Activated CD4-positive, alpha-beta memory T cell treated with anti-CD3 and anti-CD28 coated beads for 36 hours (primary cell): ENCODE measurements around the gene CALHM1. TPM values are rescaled to one million over a fixed set of nuclear protein-coding genes. Genes with fewer than 3 reads are reported as not detected.

Experiments
- CTCF ChIA-PET: fragments of 350-600 bp; sonication (Branson Sonifier 250); formaldehyde crosslinking; loops from one replicate; lab custom pipeline; 2021; ENCODE audit warnings: antibody characterized with exemption, inconsistent platforms; lab: Charles Lee
- POLR2A ChIA-PET: fragments of 350-600 bp; sonication (Branson Sonifier 250); formaldehyde crosslinking; loops from one replicate; lab custom pipeline; 2021; ENCODE audit warnings: antibody characterized with exemption; lab: Charles Lee
- DNase-seq: peaks from one replicate; pipeline ENCODE4 v3.0.0-alpha.2; 2020
- H3K27ac Mint-ChIP-seq: one replicate; pipeline ENCODE4 v1.8.0; 2021; ENCODE audit warnings: mixed read lengths
- H3K27me3 Mint-ChIP-seq: one replicate; pipeline ENCODE4 v1.8.0; 2021; ENCODE audit warnings: mixed read lengths
- H3K36me3 Mint-ChIP-seq: one replicate; pipeline ENCODE4 v1.8.0; 2021; ENCODE audit warnings: mixed read lengths
- H3K4me1 Mint-ChIP-seq: one replicate; pipeline ENCODE4 v1.8.0; 2021; ENCODE audit warnings: low read depth, mixed read lengths
- H3K4me3 Mint-ChIP-seq: one replicate; pipeline ENCODE4 v1.8.0; 2021; ENCODE audit warnings: mild to moderate bottlenecking, mixed read lengths
- H3K9me3 Mint-ChIP-seq: one replicate; pipeline ENCODE4 v1.8.0; 2021; ENCODE audit warnings: mixed read lengths
- intact Hi-C: fragments of 100-400 bp; cut with micrococcal nuclease; formaldehyde crosslinking; loops from one replicate; pipeline ENCODE4 v1.15.1; 2023
- total RNA-seq, 2 experiments: library from RNA; stranded (reverse); gene quantifications; one replicate each; pipeline ENCODE4 v1.2.3, GENCODE V29; 2021

Gene CALHM1
- total RNA-seq, 2 experiments from 2014 or later = not detected

- H3K36me3 Mint-ChIP-seq = peaks cover 53% of the 10 kb centered on the region
- H3K4me1 Mint-ChIP-seq = peaks cover 3% of the 10 kb centered on the region
- CTCF ChIA-PET = interaction anchor here (1.5 kb wide), 1 partner anchor 9 kb away, joined by 7 read pairs; the partner anchor contains the start of gene CALHM2
- H3K4me3 Mint-ChIP-seq = no peak overlapping the region
- POLR2A ChIA-PET = no interaction called here
- H3K9me3 Mint-ChIP-seq = no peaks in the 10 kb centered on the region
- H3K27me3 Mint-ChIP-seq = no peaks in the 10 kb centered on the region
- no peak for DNase-seq
- intact Hi-C loops = no loop called here
- H3K27ac Mint-ChIP-seq = no peak overlapping the region
These were observed 16.7 kb downstream of the CALHM1 start for GRCh38 chr10:103442031-103442461.

GRCh38 chr10:103441611-103442010 lies 17.1 kb downstream of the CALHM1 start:
- no peaks in the 10 kb centered on the region for H3K27me3 Mint-ChIP-seq

GRCh38 chr10:103441206-103441605 lies 17.5 kb downstream of the CALHM1 start:
- Mint-ChIP-seq H3K27me3 (no peaks in the 10 kb centered on the region), H3K27ac (no peak overlapping the region), H3K36me3 (peaks cover 56% of the 10 kb centered on the region), H3K9me3 (no peaks in the 10 kb centered on the region), H3K4me3 (no peak overlapping the region), H3K4me1 (no peaks in the 10 kb centered on the region)
- CTCF ChIA-PET = no interaction called here
- intact Hi-C loops = no loop called here
- POLR2A ChIA-PET = interaction anchor here (1.3 kb wide), 1 partner anchor 10 kb away, joined by 5 read pairs; no protein-coding TSS in a partner anchor
- no peak for DNase-seq

More at GRCh38 chr10:103441611-103442010, 17.1 kb downstream of the CALHM1 start:
- no peak for DNase-seq
- intact Hi-C loops = no loop called here
- no peaks in the 10 kb centered on the region for H3K4me1 Mint-ChIP-seq
- no peak overlapping the region for H3K27ac Mint-ChIP-seq
- no peaks in the 10 kb centered on the region for H3K9me3 Mint-ChIP-seq
- POLR2A ChIA-PET = no interaction called here
- CTCF ChIA-PET = interaction anchor here (1.5 kb wide), 1 partner anchor 10 kb away, joined by 7 read pairs; the partner anchor contains the start of gene CALHM2
- peaks cover 56% of the 10 kb centered on the region for H3K36me3 Mint-ChIP-seq
- H3K4me3 Mint-ChIP-seq = no peak overlapping the region

GRCh38 chr10:103440416-103440815 lies 18.3 kb downstream of the CALHM1 start:
- H3K4me1 Mint-ChIP-seq = no peaks in the 10 kb centered on the region
- H3K36me3 Mint-ChIP-seq = peaks cover 57% of the 10 kb centered on the region
- no peak overlapping the region for H3K27ac Mint-ChIP-seq
- ChIA-PET CTCF (no interaction called here), POLR2A (interaction anchor here (1.3 kb wide), 1 partner anchor 11 kb away, joined by 5 read pairs; no protein-coding TSS in a partner anchor)
- H3K4me3 Mint-ChIP-seq = no peak overlapping the region
- H3K27me3 Mint-ChIP-seq = no peaks in the 10 kb centered on the region
- DNase-seq = no peak
- intact Hi-C loops = no loop called here
- no peaks in the 10 kb centered on the region for H3K9me3 Mint-ChIP-seq

GRCh38 chr10:103439776-103440175 lies 18.9 kb downstream of the CALHM1 start:
- intact Hi-C loops = no loop called here
- CTCF ChIA-PET = no interaction called here
- Mint-ChIP-seq H3K27me3 (no peaks in the 10 kb centered on the region), H3K36me3 (peaks cover 58% of the 10 kb centered on the region), H3K4me3 (no peak overlapping the region), H3K4me1 (no peaks in the 10 kb centered on the region), H3K27ac (no peak overlapping the region), H3K9me3 (no peaks in the 10 kb centered on the region)
- no peak for DNase-seq
- POLR2A ChIA-PET = interaction anchor here (1.3 kb wide), 1 partner anchor 11 kb away, joined by 5 read pairs; no protein-coding TSS in a partner anchor

GRCh38 chr10:103433858-103434257 lies 24.8 kb downstream of the CALHM1 start:
- Mint-ChIP-seq H3K27ac (no peak overlapping the region), H3K36me3 (peaks cover 56% of the 10 kb centered on the region), H3K4me3 (no peak overlapping the region), H3K27me3 (no peaks in the 10 kb centered on the region), H3K9me3 (no peaks in the 10 kb centered on the region), H3K4me1 (peaks cover 17% of the 10 kb centered on the region)
- DNase-seq = no peak
- CTCF ChIA-PET = interaction anchor here (1.0 kb wide), 1 partner anchor 52 kb away, joined by 3 read pairs; no protein-coding TSS in a partner anchor
- intact Hi-C loops = no loop called here
- POLR2A ChIA-PET = no interaction called here

GRCh38 chr10:103431902-103432301 lies 26.8 kb downstream of the CALHM1 start:
- Mint-ChIP-seq H3K27me3 (no peaks in the 10 kb centered on the region), H3K9me3 (no peaks in the 10 kb centered on the region), H3K4me3 (no peak overlapping the region), H3K4me1 (peaks cover 34% of the 10 kb centered on the region), H3K36me3 (peaks cover 57% of the 10 kb centered on the region), H3K27ac (no peak overlapping the region)
- ChIA-PET CTCF (interaction anchor here (1.4 kb wide), 1 partner anchor 20 kb away, joined by 5 read pairs; the partner anchor contains the start of gene CALHM2), POLR2A (no interaction called here)
- DNase-seq = no peak
- intact Hi-C loops = no loop called here

- no peak overlapping the region for H3K4me3 Mint-ChIP-seq
- H3K27ac Mint-ChIP-seq = peak overlapping the region; percentile 48
- H3K27me3 Mint-ChIP-seq = no peaks in the 10 kb centered on the region
- CTCF ChIA-PET = no interaction called here
- intact Hi-C loops = loop anchor here (1.0 kb wide), 1 partner anchor 42 kb away; no protein-coding TSS in a partner anchor
- no peaks in the 10 kb centered on the region for H3K9me3 Mint-ChIP-seq
- H3K36me3 Mint-ChIP-seq = peaks cover 53% of the 10 kb centered on the region
- peak; percentile 51 for DNase-seq
- POLR2A ChIA-PET = no interaction called here
- peaks cover 34% of the 10 kb centered on the region for H3K4me1 Mint-ChIP-seq
These were observed 29.1 kb downstream of the CALHM1 start for GRCh38 chr10:103429647-103430046.

- CTCF ChIA-PET = no interaction called here
- Mint-ChIP-seq H3K36me3 (peaks cover 58% of the 10 kb centered on the region), H3K27me3 (no peaks in the 10 kb centered on the region), H3K27ac (peak overlapping the region; percentile 48), H3K4me3 (no peak overlapping the region), H3K4me1 (peaks cover 34% of the 10 kb centered on the region), H3K9me3 (no peaks in the 10 kb centered on the region)
- DNase-seq = no peak
- POLR2A ChIA-PET = no interaction called here
- intact Hi-C loops = loop anchor here (1.0 kb wide), 1 partner anchor 42 kb away; no protein-coding TSS in a partner anchor
These were observed 29.6 kb downstream of the CALHM1 start for GRCh38 chr10:103428989-103429643.

- no peak overlapping the region for H3K4me3 Mint-ChIP-seq
- H3K4me1 Mint-ChIP-seq = peaks cover 34% of the 10 kb centered on the region
- DNase-seq = no peak
- POLR2A ChIA-PET = no interaction called here
- no peaks in the 10 kb centered on the region for H3K27me3 Mint-ChIP-seq
- H3K27ac Mint-ChIP-seq = no peak overlapping the region
- H3K36me3 Mint-ChIP-seq = peaks cover 64% of the 10 kb centered on the region
- no peaks in the 10 kb centered on the region for H3K9me3 Mint-ChIP-seq
- intact Hi-C loops = no loop called here
- CTCF ChIA-PET = interaction anchor here (1.1 to 1.5 kb wide), 2 partner anchors 12 to 58 kb away, joined by 5 read pairs; no protein-coding TSS in a partner anchor
These were observed 30.8 kb downstream of the CALHM1 start for GRCh38 chr10:103427866-103428265.

- Mint-ChIP-seq H3K27ac (no peak overlapping the region), H3K4me3 (no peak overlapping the region), H3K36me3 (peaks cover 66% of the 10 kb centered on the region), H3K9me3 (no peaks in the 10 kb centered on the region), H3K27me3 (no peaks in the 10 kb centered on the region), H3K4me1 (peaks cover 16% of the 10 kb centered on the region)
- ChIA-PET CTCF (interaction anchor here (0.8 kb wide), 1 partner anchor 52 kb away, joined by 3 read pairs; no protein-coding TSS in a partner anchor), POLR2A (no interaction called here)
- intact Hi-C loops = no loop called here
- DNase-seq = no peak
These were observed 35.0 kb downstream of the CALHM1 start for GRCh38 chr10:103423748-103424147.

- ChIA-PET CTCF (interaction anchor here (6.8 kb wide), 1 partner anchor 67 kb away, joined by 42 read pairs; no protein-coding TSS in a partner anchor), POLR2A (no interaction called here)
- Mint-ChIP-seq H3K27me3 (no peaks in the 10 kb centered on the region), H3K36me3 (peaks cover 70% of the 10 kb centered on the region), H3K4me1 (no peaks in the 10 kb centered on the region), H3K4me3 (no peak overlapping the region), H3K27ac (no peak overlapping the region), H3K9me3 (no peaks in the 10 kb centered on the region)
- intact Hi-C loops = no loop called here
- no peak for DNase-seq
These were observed 39.6 kb downstream of the CALHM1 start for GRCh38 chr10:103419101-103419500.
